ENCODE data around the gene FGF21. TPM values are rescaled to one million over a fixed set of nuclear protein-coding genes. Genes with fewer than 3 reads are reported as not detected.

Gene FGF21
- total and polyA plus RNA-seq, 5 donors from 2014 or later: not detected

DNA sequence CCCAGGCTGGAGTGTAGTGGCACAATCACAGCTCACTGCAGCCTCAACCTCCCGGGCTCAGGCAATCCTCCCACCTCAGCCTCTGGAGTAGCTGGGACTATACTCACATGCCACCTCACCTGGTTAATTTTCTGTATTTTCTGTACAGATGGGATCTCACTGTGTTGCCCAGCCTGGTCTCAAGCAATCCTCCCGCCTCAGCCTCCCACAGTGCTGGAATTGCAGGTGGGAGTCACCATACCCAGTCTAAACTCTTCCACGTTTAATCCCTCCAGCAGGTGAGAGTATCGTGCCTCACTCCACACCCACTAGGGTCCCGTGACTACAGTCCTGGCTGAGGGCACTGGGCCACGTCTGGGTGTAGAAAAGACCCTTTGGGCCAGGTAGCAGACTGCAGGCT, 39.0 kb downstream of the FGF21 start:
- Mint-ChIP-seq H3K9me3 (no peaks in the 10 kb centered on the region), H3K27ac (peak overlapping the region in 1 of 3 donors; percentile 90), H3K27me3 (no peaks in the 10 kb centered on the region), H3K36me3 (no peaks in the 10 kb centered on the region), H3K4me1 (peaks cover 6 to 10% (median 8%) of the 10 kb centered on the region in 4 donors), H3K4me3 (peak overlapping the region in 3 of 4 donors; percentile 40 to 97 (median 95))
- Histone ChIP-seq H3K9me3 (ENCODE audit: control insufficient read depth in 2 of 2, low read length in 2 of 2) (no peaks in the 10 kb centered on the region), H3K4me1 (ENCODE audit: control insufficient read depth, insufficient read depth, low read length, poor library complexity, severe bottlenecking) (peaks cover 6% of the 10 kb centered on the region), H3K4me3 (ENCODE audit: low read depth, low read length) (no peak overlapping the region), H3K27me3 (ENCODE audit: control insufficient read depth, insufficient read depth, low read length) (no peaks in the 10 kb centered on the region), H3K36me3 (ENCODE audit: control insufficient read depth, insufficient read depth, low read length) (no peaks in the 10 kb centered on the region), H3K27ac (ENCODE audit: insufficient read depth, low read length, poor library complexity, severe bottlenecking) (no peak overlapping the region)
- DNase-seq (no peak), ATAC-seq (ENCODE audit: low read depth in 2 of 2) (no peak)

DNA sequence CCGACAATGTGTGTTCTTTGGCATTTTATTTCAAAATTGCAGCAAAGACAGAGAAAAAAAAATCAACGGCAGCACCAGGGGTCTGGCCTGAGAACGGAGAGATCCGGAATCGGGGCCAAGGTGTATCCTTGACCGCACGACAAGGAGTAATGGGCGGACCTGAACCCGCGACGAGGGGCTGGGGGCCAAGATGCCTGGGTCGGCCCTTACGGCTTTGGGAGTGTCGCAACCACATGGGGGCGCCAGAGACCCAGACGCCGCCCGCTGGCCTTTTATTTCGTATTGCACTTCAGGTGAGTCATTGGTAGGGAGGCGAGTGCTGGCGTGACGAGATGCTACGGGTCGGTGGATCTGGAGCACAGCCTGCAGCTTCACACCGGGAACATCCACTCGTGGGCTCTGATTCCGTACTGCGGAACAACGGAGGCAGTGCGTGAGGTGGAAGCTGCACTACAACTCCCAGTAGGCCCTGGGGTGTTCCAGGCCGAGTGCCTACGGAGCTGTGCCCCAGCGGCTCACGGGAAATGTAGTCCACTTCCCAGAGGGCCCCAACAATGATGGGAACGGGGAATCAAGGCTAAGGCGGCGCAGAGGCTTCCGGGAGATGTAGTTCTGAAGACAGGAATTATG, 39.8 kb downstream of the FGF21 start:
- H3K27me3 Mint-ChIP-seq: no peaks in the 10 kb centered on the region
- peak overlapping the region; percentile 72 for H3K27ac ChIP-seq (ENCODE audit: insufficient read depth, low read length, poor library complexity, severe bottlenecking)
- H3K36me3 Mint-ChIP-seq: no peaks in the 10 kb centered on the region
- H3K36me3 ChIP-seq (ENCODE audit: control insufficient read depth, insufficient read depth, low read length): no peaks in the 10 kb centered on the region
- H3K9me3 ChIP-seq (ENCODE audit: control insufficient read depth in 2 of 2, low read length in 2 of 2): no peaks in the 10 kb centered on the region
- H3K4me1 ChIP-seq (ENCODE audit: control insufficient read depth, insufficient read depth, low read length, poor library complexity, severe bottlenecking): peaks cover 6% of the 10 kb centered on the region
- no peaks in the 10 kb centered on the region for H3K9me3 Mint-ChIP-seq
- DNase-seq: peak; percentile 78 to 93 (median 86)
- H3K4me3 Mint-ChIP-seq: peak overlapping the region; percentile 86 to 97 (median 94)
- H3K27ac Mint-ChIP-seq: peak overlapping the region in 2 of 3 donors; percentile 86 to 90
- peak overlapping the region; percentile 82 for H3K4me3 ChIP-seq (ENCODE audit: low read depth, low read length)
- H3K4me1 Mint-ChIP-seq: peaks cover 6 to 10% (median 8%) of the 10 kb centered on the region in 4 donors
- H3K27me3 ChIP-seq (ENCODE audit: control insufficient read depth, insufficient read depth, low read length): no peaks in the 10 kb centered on the region
- ATAC-seq (ENCODE audit: low read depth in 2 of 2): peak; percentile 99 to 100

DNA sequence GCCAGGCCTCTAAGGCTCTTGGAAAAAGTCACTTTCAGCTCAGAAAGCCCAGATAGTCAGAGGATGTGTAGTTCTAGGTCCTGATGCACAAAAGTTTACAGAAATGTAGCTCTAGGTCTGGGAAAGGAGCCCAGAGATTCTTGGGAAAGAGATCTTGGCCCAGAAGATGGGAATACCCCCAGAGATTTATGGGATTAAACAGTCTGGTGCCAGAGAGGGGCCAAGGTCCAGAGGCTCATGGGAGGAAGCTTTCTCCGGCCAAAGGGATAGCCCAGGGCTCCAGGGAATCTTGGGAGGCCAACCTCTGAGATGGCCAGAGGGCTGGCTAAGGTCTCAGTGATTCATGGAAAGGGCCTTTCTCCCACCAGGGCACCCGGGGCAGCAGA, 40.4 kb downstream of the FGF21 start:
- H3K4me3 Mint-ChIP-seq: peak overlapping the region; percentile 86 to 97 (median 94)
- H3K9me3 Mint-ChIP-seq: no peaks in the 10 kb centered on the region
- no peaks in the 10 kb centered on the region for H3K27me3 Mint-ChIP-seq
- Histone ChIP-seq H3K9me3 (ENCODE audit: control insufficient read depth in 2 of 2, low read length in 2 of 2) (no peaks in the 10 kb centered on the region), H3K4me3 (ENCODE audit: low read depth, low read length) (peak overlapping the region; percentile 82), H3K27ac (ENCODE audit: insufficient read depth, low read length, poor library complexity, severe bottlenecking) (peak overlapping the region; percentile 72), H3K27me3 (ENCODE audit: control insufficient read depth, insufficient read depth, low read length) (no peaks in the 10 kb centered on the region), H3K36me3 (ENCODE audit: control insufficient read depth, insufficient read depth, low read length) (no peaks in the 10 kb centered on the region), H3K4me1 (ENCODE audit: control insufficient read depth, insufficient read depth, low read length, poor library complexity, severe bottlenecking) (peaks cover 6% of the 10 kb centered on the region)
- H3K4me1 Mint-ChIP-seq: peaks cover 6 to 10% (median 8%) of the 10 kb centered on the region in 4 donors
- H3K27ac Mint-ChIP-seq: peak overlapping the region in 2 of 3 donors; percentile 86 to 90
- ATAC-seq (ENCODE audit: low read depth in 2 of 2) (no peak), DNase-seq (no peak)
- H3K36me3 Mint-ChIP-seq: no peaks in the 10 kb centered on the region

DNA sequence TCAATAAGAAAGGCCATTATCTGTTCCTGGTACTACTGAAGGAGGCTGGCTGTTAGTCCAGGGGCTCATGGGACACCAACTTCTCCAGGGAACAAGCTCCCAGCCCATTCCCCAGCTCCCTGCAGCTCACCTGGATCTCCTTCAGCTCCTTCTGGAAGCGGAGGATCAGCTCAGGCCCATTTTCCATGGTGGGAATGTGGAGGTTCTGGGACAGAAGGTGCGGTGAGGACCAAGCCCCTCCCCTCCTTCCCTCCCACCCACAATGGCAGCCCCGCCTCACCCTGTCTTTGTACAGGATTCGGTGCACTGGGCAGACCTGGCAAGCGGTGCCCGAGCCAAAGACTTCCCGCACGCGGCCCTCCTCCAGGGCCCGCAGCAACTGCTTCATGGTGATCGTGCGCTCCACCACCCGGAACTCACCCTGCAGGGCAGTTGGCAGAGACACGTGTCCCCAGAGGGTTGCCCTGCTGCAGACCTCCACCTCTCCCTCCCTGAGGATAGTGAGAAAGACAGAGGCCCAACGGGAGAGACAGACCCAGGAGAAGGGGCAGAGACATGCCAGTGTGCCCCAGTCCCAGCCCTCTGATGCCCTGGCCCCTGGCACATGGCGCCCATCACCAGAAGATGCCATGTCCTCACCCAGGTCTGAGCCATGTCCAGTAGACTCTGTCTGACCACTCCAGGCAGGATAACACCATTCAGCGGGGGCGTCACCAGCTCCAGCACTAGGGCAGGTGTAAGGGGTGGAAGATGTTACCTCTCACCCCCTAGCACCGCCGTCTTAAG, 41.2 kb downstream of the FGF21 start:
- no peak for DNase-seq
- H3K4me3 Mint-ChIP-seq: no peak overlapping the region
- peaks cover 6% of the 10 kb centered on the region for H3K4me1 ChIP-seq (ENCODE audit: control insufficient read depth, insufficient read depth, low read length, poor library complexity, severe bottlenecking)
- H3K4me3 ChIP-seq (ENCODE audit: low read depth, low read length): no peak overlapping the region
- no peaks in the 10 kb centered on the region for H3K27me3 Mint-ChIP-seq
- no peaks in the 10 kb centered on the region for H3K9me3 Mint-ChIP-seq
- H3K27me3 ChIP-seq (ENCODE audit: control insufficient read depth, insufficient read depth, low read length): no peaks in the 10 kb centered on the region
- H3K27ac ChIP-seq (ENCODE audit: insufficient read depth, low read length, poor library complexity, severe bottlenecking): no peak overlapping the region
- no peak overlapping the region for H3K27ac Mint-ChIP-seq
- no peaks in the 10 kb centered on the region for H3K36me3 Mint-ChIP-seq
- peaks cover 6 to 10% (median 8%) of the 10 kb centered on the region in 4 donors for H3K4me1 Mint-ChIP-seq
- no peaks in the 10 kb centered on the region for H3K9me3 ChIP-seq (ENCODE audit: control insufficient read depth in 2 of 2, low read length in 2 of 2)
- no peaks in the 10 kb centered on the region for H3K36me3 ChIP-seq (ENCODE audit: control insufficient read depth, insufficient read depth, low read length)
- ATAC-seq (ENCODE audit: low read depth in 2 of 2): no peak

DNA sequence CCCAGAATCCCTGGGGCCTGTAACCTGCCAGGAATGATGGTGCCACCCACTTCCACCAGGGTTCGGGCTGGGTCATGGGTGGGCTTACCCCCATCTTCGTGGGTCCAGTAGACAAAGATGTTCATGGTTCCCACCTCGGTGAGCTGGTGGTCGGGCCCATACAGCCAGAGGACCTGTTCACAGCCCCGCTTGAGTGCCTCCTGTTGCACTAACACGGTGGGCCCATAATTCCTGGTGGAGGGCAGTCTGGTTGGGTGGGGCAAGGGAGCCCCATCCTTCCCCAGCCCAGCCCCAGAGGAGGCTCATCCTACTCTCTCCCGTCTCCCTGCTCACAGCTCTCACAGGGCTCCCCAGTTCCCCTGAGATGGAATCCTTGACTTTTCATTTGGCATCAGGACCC, 41.8 kb downstream of the FGF21 start:
- no peak overlapping the region for H3K27ac Mint-ChIP-seq
- peak overlapping the region in 1 of 4 donors; percentile 72 for H3K4me3 Mint-ChIP-seq
- H3K27me3 Mint-ChIP-seq: no peaks in the 10 kb centered on the region
- Histone ChIP-seq H3K36me3 (ENCODE audit: control insufficient read depth, insufficient read depth, low read length) (no peaks in the 10 kb centered on the region), H3K27me3 (ENCODE audit: control insufficient read depth, insufficient read depth, low read length) (no peaks in the 10 kb centered on the region), H3K4me3 (ENCODE audit: low read depth, low read length) (no peak overlapping the region), H3K4me1 (ENCODE audit: control insufficient read depth, insufficient read depth, low read length, poor library complexity, severe bottlenecking) (peaks cover 6% of the 10 kb centered on the region), H3K27ac (ENCODE audit: insufficient read depth, low read length, poor library complexity, severe bottlenecking) (no peak overlapping the region), H3K9me3 (ENCODE audit: control insufficient read depth in 2 of 2, low read length in 2 of 2) (no peaks in the 10 kb centered on the region)
- no peaks in the 10 kb centered on the region for H3K36me3 Mint-ChIP-seq
- no peaks in the 10 kb centered on the region for H3K9me3 Mint-ChIP-seq
- DNase-seq (no peak), ATAC-seq (ENCODE audit: low read depth in 2 of 2) (no peak)
- H3K4me1 Mint-ChIP-seq: peaks cover 6 to 10% (median 8%) of the 10 kb centered on the region in 4 donors

DNA sequence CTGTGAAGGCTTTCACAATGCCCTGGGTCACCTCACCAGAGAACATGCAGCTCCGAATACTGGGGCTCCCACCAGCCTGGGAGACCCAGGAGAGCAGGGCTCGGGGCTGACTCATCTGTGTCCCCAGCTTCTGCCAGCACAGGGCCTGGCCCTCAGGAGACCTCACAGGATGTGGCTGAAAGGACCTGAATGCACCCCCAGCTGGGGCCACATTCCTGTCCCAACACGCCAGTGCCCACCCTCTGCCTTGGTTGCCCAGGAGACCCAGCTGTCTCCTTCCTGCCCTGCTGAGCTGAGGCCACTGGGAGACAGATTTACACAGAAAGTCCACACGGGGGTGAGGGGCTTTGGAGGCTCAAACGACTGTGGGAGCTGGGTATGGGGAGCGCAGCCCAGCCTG, 43.6 kb downstream of the FGF21 start:
- Mint-ChIP-seq H3K36me3 (no peaks in the 10 kb centered on the region), H3K4me1 (peaks cover 6 to 10% (median 8%) of the 10 kb centered on the region in 4 donors), H3K27me3 (no peaks in the 10 kb centered on the region), H3K9me3 (no peaks in the 10 kb centered on the region), H3K27ac (no peak overlapping the region), H3K4me3 (no peak overlapping the region)
- Histone ChIP-seq H3K9me3 (ENCODE audit: control insufficient read depth in 2 of 2, low read length in 2 of 2) (no peaks in the 10 kb centered on the region), H3K27ac (ENCODE audit: insufficient read depth, low read length, poor library complexity, severe bottlenecking) (no peak overlapping the region), H3K27me3 (ENCODE audit: control insufficient read depth, insufficient read depth, low read length) (no peaks in the 10 kb centered on the region), H3K36me3 (ENCODE audit: control insufficient read depth, insufficient read depth, low read length) (no peaks in the 10 kb centered on the region), H3K4me3 (ENCODE audit: low read depth, low read length) (no peak overlapping the region), H3K4me1 (ENCODE audit: control insufficient read depth, insufficient read depth, low read length, poor library complexity, severe bottlenecking) (peaks cover 6% of the 10 kb centered on the region)
- DNase-seq (no peak), ATAC-seq (ENCODE audit: low read depth in 2 of 2) (no peak)

DNA sequence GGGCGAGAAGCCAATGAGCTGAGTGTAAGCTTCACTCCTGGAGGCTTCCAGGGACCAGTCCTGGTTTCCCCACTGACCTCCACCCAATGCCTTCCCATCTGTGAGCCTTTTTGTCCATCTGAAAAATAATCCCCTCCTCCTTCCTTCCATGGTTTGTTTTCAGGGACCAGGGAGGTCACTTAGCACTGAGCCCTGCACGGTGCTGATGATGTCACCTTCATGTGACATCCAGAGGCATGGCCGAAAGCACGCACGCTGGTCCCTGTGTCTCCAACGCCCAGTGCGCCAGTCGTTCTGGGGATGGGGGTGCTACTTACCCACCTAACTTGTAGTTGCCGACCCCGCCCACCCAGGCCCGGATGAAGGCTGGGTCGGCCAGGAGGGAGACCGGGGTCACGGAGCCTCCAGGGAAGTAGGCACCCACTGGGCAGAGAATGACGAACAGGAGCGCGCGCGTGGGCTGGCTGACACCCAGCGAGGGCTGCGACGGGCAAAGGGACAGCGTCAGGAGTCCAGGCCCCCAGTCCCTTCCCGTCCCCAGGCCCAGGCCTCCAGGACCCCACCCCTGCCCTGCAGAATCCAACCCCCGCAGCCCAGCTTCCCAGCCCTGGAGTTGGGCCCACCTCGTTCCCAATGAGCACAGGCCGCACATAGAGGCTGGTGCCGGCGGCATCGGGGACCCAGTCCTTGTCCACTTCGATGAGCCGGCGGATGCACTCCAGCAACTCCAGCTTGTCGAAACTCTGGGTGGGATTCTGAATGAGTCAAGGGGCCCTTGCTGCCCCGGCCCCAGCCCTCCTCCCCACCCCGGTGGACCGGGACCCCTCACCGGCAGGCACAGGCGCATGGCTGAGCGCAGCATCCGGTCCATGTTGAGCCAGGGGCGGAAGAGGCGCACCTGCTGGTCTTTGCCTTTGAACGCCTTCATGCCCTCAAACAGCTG, 44.3 kb downstream of the FGF21 start:
- peak overlapping the region in 1 of 3 donors; percentile 53 for H3K27ac Mint-ChIP-seq
- ATAC-seq (ENCODE audit: low read depth in 2 of 2): no peak
- no peaks in the 10 kb centered on the region for H3K36me3 Mint-ChIP-seq

More for the DNA sequence above, 44.3 kb downstream of the FGF21 start:
- Histone ChIP-seq H3K27ac (ENCODE audit: insufficient read depth, low read length, poor library complexity, severe bottlenecking) (no peak overlapping the region), H3K4me1 (ENCODE audit: control insufficient read depth, insufficient read depth, low read length, poor library complexity, severe bottlenecking) (peaks cover 6% of the 10 kb centered on the region), H3K36me3 (ENCODE audit: control insufficient read depth, insufficient read depth, low read length) (no peaks in the 10 kb centered on the region), H3K9me3 (ENCODE audit: control insufficient read depth in 2 of 2, low read length in 2 of 2) (no peaks in the 10 kb centered on the region), H3K27me3 (ENCODE audit: control insufficient read depth, insufficient read depth, low read length) (no peaks in the 10 kb centered on the region), H3K4me3 (ENCODE audit: low read depth, low read length) (no peak overlapping the region)
- no peaks in the 10 kb centered on the region for H3K9me3 Mint-ChIP-seq
- no peak for DNase-seq
- no peaks in the 10 kb centered on the region for H3K27me3 Mint-ChIP-seq
- H3K4me3 Mint-ChIP-seq: no peak overlapping the region
- peaks cover 3 to 10% (median 8%) of the 10 kb centered on the region in 4 donors for H3K4me1 Mint-ChIP-seq

All from CD4-positive, CD25-positive, alpha-beta regulatory T cell (primary cell).